Measurements from ENCODE around the gene FGF21.
"Not testable (repeated sequence)": the region's sequence is repeated elsewhere in the genome, so short reads cannot be mapped to it uniquely, and the experiment has no call there.

Gene FGF21

DNA sequence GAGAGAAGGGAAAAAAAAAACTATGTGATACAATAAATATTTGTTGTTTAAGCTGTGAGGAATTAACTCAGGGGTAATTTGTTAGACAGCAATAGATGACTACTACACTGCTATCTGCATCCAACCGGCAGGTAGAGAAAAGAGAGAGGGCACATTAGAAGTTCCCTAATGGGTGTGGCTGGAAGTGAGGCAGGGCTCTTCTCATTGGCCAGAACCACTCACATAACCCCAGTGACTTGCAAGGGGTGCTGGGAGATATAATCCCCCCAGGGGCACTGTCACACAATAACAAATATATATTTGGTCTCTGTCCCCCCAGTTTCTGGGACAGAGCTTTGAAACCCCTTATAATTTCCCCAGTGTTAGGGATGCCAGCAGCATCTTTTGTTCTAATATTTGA is 24.3 kb downstream of the FGF21 start:
- peaks cover 9% of the 10 kb centered on the region for H3K4me1 ChIP-seq
- TF ChIP-seq, protein P1, sequence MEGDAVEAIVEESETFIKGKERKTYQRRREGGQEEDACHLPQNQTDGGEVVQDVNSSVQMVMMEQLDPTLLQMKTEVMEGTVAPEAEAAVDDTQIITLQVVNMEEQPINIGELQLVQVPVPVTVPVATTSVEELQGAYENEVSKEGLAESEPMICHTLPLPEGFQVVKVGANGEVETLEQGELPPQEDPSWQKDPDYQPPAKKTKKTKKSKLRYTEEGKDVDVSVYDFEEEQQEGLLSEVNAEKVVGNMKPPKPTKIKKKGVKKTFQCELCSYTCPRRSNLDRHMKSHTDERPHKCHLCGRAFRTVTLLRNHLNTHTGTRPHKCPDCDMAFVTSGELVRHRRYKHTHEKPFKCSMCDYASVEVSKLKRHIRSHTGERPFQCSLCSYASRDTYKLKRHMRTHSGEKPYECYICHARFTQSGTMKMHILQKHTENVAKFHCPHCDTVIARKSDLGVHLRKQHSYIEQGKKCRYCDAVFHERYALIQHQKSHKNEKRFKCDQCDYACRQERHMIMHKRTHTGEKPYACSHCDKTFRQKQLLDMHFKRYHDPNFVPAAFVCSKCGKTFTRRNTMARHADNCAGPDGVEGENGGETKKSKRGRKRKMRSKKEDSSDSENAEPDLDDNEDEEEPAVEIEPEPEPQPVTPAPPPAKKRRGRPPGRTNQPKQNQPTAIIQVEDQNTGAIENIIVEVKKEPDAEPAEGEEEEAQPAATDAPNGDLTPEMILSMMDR (IDR thresholded peaks at IDR 0.05; ENCODE audit: low read depth, low read length): no peak

DNA sequence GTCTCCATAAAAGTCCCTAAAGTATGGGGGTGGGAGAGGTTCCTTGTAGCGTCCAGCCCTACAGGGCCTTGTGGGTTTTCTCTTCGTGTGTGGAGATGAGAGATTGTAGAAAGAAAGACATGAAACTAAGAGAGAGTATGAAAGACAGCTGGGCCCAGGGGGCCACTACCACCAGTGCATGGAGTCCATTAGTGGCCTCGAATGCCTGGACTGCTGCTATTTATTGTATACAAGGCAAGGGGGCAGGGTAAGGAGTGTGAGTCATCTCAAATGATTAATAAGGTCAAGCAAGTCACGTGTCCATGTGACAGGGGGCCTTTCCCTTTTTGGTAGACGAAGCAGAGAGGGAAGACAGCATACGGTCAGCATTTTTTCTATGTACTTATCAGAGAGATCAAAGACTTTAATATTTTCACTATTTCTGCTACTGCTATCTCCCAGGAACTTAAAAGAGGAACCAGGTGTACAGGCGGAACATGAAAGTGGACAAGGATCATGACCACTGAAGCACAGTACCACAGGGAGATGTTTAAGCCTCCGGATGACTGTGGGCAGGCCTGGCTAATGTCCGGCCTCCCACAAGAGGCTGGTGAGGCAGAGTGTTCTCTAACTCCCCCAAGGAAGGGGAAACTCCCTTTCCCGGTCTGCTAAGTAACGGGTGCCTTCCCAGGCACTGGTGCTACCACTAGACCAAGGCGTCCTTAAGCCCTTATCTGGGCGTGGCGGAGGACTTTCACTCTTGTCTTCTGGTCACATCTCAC is 25.5 kb downstream of the FGF21 start:
- TF ChIP-seq, protein P1 (IDR thresholded peaks at IDR 0.05; ENCODE audit: low read depth, low read length): no peak
- Histone ChIP-seq H3K9me3 (no peaks in the 10 kb centered on the region), H3K27me3 (no peaks in the 10 kb centered on the region), H3K4me3 (ENCODE audit: low read depth, low read length) (no peak overlapping the region), H3K4me1 (peaks cover 9% of the 10 kb centered on the region), H3K36me3 (no peaks in the 10 kb centered on the region)
- peak; percentile 22 for DNase-seq

More for the DNA sequence above, 24.3 kb downstream of the FGF21 start:
- Histone ChIP-seq H3K9me3 (no peaks in the 10 kb centered on the region), H3K27me3 (no peaks in the 10 kb centered on the region), H3K4me3 (ENCODE audit: low read depth, low read length) (no peak overlapping the region), H3K36me3 (no peaks in the 10 kb centered on the region)
- no peak for DNase-seq

DNA sequence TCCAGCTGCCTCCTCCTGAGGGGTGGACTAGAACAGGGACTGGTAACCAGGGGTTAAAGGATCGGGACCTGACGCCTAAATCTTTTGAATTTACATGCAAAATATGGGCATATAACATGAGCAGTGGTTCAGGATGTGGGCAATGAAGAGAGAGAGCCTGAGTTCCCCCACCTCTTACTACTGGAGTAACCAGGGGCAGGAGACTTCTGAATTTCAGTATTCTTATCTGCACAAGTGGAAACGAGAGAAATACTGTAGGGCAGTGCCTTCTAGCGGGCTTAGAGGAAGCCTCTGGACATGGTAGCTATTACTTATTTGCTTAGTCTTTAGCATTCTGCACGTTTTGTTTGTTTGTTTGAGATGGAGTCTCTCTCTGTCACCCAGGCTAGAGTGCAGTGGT is 29.2 kb downstream of the FGF21 start:
- no peak overlapping the region for H3K4me3 ChIP-seq (ENCODE audit: low read depth, low read length)
- TF ChIP-seq, protein P1 (IDR thresholded peaks at IDR 0.05; ENCODE audit: low read depth, low read length): peak; percentile 13; the same call in 1 of the 2 replicates
- DNase-seq: no peak
- peaks cover 9% of the 10 kb centered on the region for H3K4me1 ChIP-seq
- no peaks in the 10 kb centered on the region for H3K36me3 ChIP-seq
- H3K9me3 ChIP-seq: no peaks in the 10 kb centered on the region
- H3K27me3 ChIP-seq: no peaks in the 10 kb centered on the region

DNA sequence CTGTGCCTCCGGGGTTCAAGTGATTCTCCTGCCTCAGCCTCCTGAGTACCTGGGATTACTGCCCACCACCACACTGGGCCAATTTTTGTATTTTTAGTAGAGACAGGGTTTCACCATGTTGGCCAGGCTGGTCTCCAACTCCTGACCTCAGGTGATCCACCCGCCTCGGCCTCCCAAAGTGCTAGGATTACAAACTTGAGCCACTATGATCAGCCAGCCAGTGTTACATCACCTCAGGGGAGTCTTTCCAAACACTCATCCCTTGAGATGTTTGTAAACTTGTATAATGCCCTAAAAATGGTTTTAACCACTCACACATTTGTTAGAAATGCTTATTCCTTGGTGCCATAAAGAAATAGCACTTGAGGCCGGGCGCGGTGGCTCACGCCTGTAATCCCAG is 31.1 kb downstream of the FGF21 start:
- H3K27me3 ChIP-seq; H3K4me3 ChIP-seq (ENCODE audit: low read depth, low read length); H3K36me3 ChIP-seq; H3K9me3 ChIP-seq; H3K4me1 ChIP-seq; DNase-seq: not testable (repeated sequence)

DNA sequence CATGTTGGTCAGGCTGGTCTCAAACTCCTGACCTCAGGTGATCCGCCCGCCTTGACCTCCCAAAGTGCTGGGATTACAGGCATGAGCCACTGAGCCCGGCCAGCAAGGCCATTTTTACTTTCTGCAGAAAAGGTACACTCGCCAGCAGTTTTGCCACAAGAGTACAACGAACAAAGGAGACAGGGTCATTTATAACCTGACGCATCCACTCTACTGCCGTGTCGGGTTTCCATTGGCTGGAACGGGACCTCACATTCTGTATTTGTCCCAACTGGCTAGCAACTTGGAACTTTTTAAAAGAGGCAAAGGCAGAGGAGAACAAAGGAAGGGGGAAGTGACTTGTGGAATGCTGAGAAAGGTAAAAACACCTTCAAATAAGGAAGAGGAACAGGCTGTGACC is 32.0 kb downstream of the FGF21 start:
- H3K36me3 ChIP-seq; H3K4me1 ChIP-seq; H3K4me3 ChIP-seq (ENCODE audit: low read depth, low read length); DNase-seq; H3K27me3 ChIP-seq; H3K9me3 ChIP-seq: not testable (repeated sequence)

DNA sequence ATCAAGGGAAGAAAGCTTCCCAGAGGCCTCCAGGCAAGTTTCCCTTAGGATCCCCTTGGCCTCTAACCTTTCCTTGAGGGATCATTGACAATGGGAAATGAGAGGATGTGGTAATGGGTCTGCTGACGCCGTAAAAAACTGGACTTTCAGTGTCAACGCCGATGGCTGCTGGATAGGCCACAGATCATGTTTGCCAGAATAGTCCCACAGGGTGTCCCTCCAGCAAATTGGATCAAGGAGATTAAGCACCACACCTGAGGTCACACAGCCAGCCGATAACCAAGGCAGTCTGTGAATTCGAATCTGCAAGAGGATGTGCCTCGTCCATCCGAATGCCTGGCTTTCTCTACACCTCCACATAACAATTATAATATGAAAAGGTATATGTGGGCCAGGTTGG is 37.9 kb downstream of the FGF21 start:
- Histone ChIP-seq H3K9me3 (no peaks in the 10 kb centered on the region), H3K4me3 (ENCODE audit: low read depth, low read length) (no peak overlapping the region)
- TF ChIP-seq, protein P1 (IDR thresholded peaks at IDR 0.05; ENCODE audit: low read depth, low read length): no peak

DNA sequence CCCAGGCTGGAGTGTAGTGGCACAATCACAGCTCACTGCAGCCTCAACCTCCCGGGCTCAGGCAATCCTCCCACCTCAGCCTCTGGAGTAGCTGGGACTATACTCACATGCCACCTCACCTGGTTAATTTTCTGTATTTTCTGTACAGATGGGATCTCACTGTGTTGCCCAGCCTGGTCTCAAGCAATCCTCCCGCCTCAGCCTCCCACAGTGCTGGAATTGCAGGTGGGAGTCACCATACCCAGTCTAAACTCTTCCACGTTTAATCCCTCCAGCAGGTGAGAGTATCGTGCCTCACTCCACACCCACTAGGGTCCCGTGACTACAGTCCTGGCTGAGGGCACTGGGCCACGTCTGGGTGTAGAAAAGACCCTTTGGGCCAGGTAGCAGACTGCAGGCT is 39.0 kb downstream of the FGF21 start:
- no peaks in the 10 kb centered on the region for H3K9me3 ChIP-seq
- H3K4me1 ChIP-seq: no peaks in the 10 kb centered on the region; the same call in 1 of the 2 replicates
- no peaks in the 10 kb centered on the region for H3K36me3 ChIP-seq
- TF ChIP-seq, protein P1 (IDR thresholded peaks at IDR 0.05; ENCODE audit: low read depth, low read length): no peak
- no peaks in the 10 kb centered on the region for H3K27me3 ChIP-seq
- no peak for DNase-seq
- H3K4me3 ChIP-seq (ENCODE audit: low read depth, low read length): no peak overlapping the region

More for the DNA sequence above, 37.9 kb downstream of the FGF21 start:
- no peaks in the 10 kb centered on the region for H3K36me3 ChIP-seq
- no peaks in the 10 kb centered on the region for H3K27me3 ChIP-seq
- no peaks in the 10 kb centered on the region; the same call in 1 of the 2 replicates for H3K4me1 ChIP-seq
- no peak for DNase-seq
